ENCODE results near the gene ZNRF2.

GRCh38 chr7:30241767-30242166 is 42.6 kb upstream of the ZNRF2 start:
- TF ChIP-seq FOXA1 (IDR thresholded peaks at IDR 0.05) (no peak), SP1 (IDR thresholded peaks at IDR 0.05) (no peak), PKNOX1 (IDR thresholded peaks at IDR 0.05) (no peak)
